GM18858 (cell line): ENCODE data around the gene ZGRF1.
"Not testable (repeated sequence)": the region's sequence is repeated elsewhere in the genome, so short reads cannot be mapped to it uniquely, and the experiment has no call there.

ENCODE experiments used
- ATAC-seq: cut with Tn5 transposase; IDR thresholded peaks from one replicate; pipeline ENCODE4 v1.9.1; 2021; ENCODE audit not compliant: unreplicated experiment

Gene ZGRF1

GRCh38 chr4:112516066-112516470 lies 120.6 kb downstream of the ZGRF1 start, which contains the start of gene NEUROG2:
TSS of gene NEUROG2 (minus strand) at chr4:112516180. CDS start at chr4:112515475, 705 bp downstream.
- no peak for ATAC-seq

- peak; percentile 24 for ATAC-seq
Measured at GRCh38 chr4:112515198-112516065, 121.3 kb downstream of the ZGRF1 start.

- ATAC-seq = no peak
Measured at GRCh38 chr4:112514647-112515197, 122.0 kb downstream of the ZGRF1 start.

GRCh38 chr4:112513971-112514646 lies 122.6 kb downstream of the ZGRF1 start:
- peak; percentile 16 for ATAC-seq

GRCh38 chr4:112511803-112512118 lies 124.9 kb downstream of the ZGRF1 start:
- no peak for ATAC-seq

- ATAC-seq = no peak
Measured at GRCh38 chr4:112511093-112511802, 125.5 kb downstream of the ZGRF1 start.

GRCh38 chr4:112510291-112511092 lies 126.2 kb downstream of the ZGRF1 start:
- no peak for ATAC-seq

- ATAC-seq = no peak
Measured at GRCh38 chr4:112509243-112510141, 127.2 kb downstream of the ZGRF1 start.

- no peak for ATAC-seq
Measured at GRCh38 chr4:112508356-112508755, 128.4 kb downstream of the ZGRF1 start.

- no peak for ATAC-seq
Measured at GRCh38 chr4:112504807-112505206, 131.9 kb downstream of the ZGRF1 start.

GRCh38 chr4:112502871-112503270 lies 133.8 kb downstream of the ZGRF1 start:
- ATAC-seq = no peak

GRCh38 chr4:112492321-112492720 lies 144.4 kb downstream of the ZGRF1 start:
- no peak for ATAC-seq

GRCh38 chr4:112490808-112491207 lies 145.9 kb downstream of the ZGRF1 start:
- ATAC-seq = not testable (repeated sequence)
